SK-N-SH (cell line): Measurements from ENCODE around the gene ERMN. TPM values are rescaled to one million over a fixed set of nuclear protein-coding genes. Genes with fewer than 3 reads are reported as not detected.

Experiments
- CTCF ChIA-PET: fragments of 300-600, 350-600 bp; formaldehyde crosslinking; extraction: SDS; loops from one replicate; lab custom pipeline; 2021; lab: Yijun Ruan, JAX
- POLR2A ChIA-PET: fragments of 350-600 bp; sonication (Branson Sonifier 250); formaldehyde crosslinking; extraction: SDS; loops from one replicate; lab custom pipeline; 2020; ENCODE audit warnings: antibody characterized with exemption, inconsistent platforms; lab: Yijun Ruan, JAX
- DNase-seq: peaks from one replicate; pipeline ENCODE4 v3.0.0; 2012
- H2AFZ ChIP-seq: fragments of 200-600 bp; sonication (generic); 2 replicates; pipeline ENCODE4 v1.8.1; 2016; ENCODE audit warnings: antibody characterized with exemption, mild to moderate bottlenecking, low read depth
- H3F3A ChIP-seq: fragments of 200-600 bp; sonication (generic); replicated peaks from 2 replicates; pipeline ENCODE3; 2016; ENCODE audit warnings: antibody characterized with exemption, mild to moderate bottlenecking; ENCODE audit not compliant: insufficient read depth
- H3K27ac ChIP-seq, 2 experiments: fragments of 200-500 bp in 1 of 2; fragments of 200-600 bp in 1 of 2; sonication (Bioruptor generic) in 1 of 2; sonication (generic), shearing (Covaris generic) in 1 of 2; 2 replicates each; pipeline versions ENCODE4 v1.5.1 to v1.6.1; 2014 to 2016; ENCODE audit warnings: low read depth in 2 of 2, inconsistent platforms in 1 of 2, low read length in 1 of 2, mild to moderate bottlenecking in 1 of 2, mixed read lengths in 1 of 2
- H3K27me3 ChIP-seq: fragments of 200-600 bp; sonication (generic), shearing (Covaris generic); 2 replicates; pipeline ENCODE4 v1.6.1; 2016; ENCODE audit warnings: mixed run types; ENCODE audit not compliant: insufficient read depth
- H3K36me3 ChIP-seq, 2 experiments: fragments of 200-500 bp in 1 of 2; fragments of 200-600 bp in 1 of 2; sonication (Bioruptor generic) in 1 of 2; sonication (generic) in 1 of 2; replicated peaks in 1 of 2; 2 replicates each; pipeline versions ENCODE3 to v1.5.1; 2014 to 2016; ENCODE audit warnings: low read length in 1 of 2, mild to moderate bottlenecking in 1 of 2; ENCODE audit not compliant: insufficient read depth in 2 of 2, control insufficient read depth in 1 of 2
- H3K4me1 ChIP-seq, 2 experiments: fragments of 200-500 bp in 1 of 2; fragments of 200-600 bp in 1 of 2; sonication (Bioruptor generic) in 1 of 2; sonication (generic), shearing (Covaris generic) in 1 of 2; 2 replicates each; pipeline versions ENCODE4 v1.5.1 to v1.6.1; 2014 to 2016; ENCODE audit warnings: low read depth in 1 of 2, low read length in 1 of 2, mixed run types in 1 of 2; ENCODE audit not compliant: insufficient read depth in 2 of 2, control insufficient read depth in 1 of 2
- H3K4me2 ChIP-seq: fragments of 200-600 bp; sonication (generic), shearing (Covaris generic); 2 replicates; pipeline ENCODE4 v1.6.1; 2017; ENCODE audit warnings: mixed run types
- H3K4me3 ChIP-seq, 2 experiments: fragments of 200-500 bp in 1 of 2; fragments of 200-600 bp in 1 of 2; sonication (Bioruptor generic) in 1 of 2; sonication (generic), shearing (Covaris generic) in 1 of 2; 2 replicates each; pipeline versions ENCODE4 v1.5.1 to v1.8.1; 2014 to 2016; ENCODE audit warnings: low read depth in 2 of 2, inconsistent platforms in 1 of 2, low read length in 1 of 2, mild to moderate bottlenecking in 1 of 2, mixed read lengths in 1 of 2, moderate library complexity in 1 of 2
- H3K79me2 ChIP-seq: fragments of 200-600 bp; sonication (generic); 2 replicates; pipeline ENCODE4 v1.8.1; 2017; ENCODE audit warnings: mild to moderate bottlenecking; ENCODE audit not compliant: insufficient read depth
- H3K9ac ChIP-seq: fragments of 200-600 bp; sonication (generic); 2 replicates; pipeline ENCODE4 v1.6.1; 2017; ENCODE audit warnings: mixed run types
- H3K9me2 ChIP-seq: fragments of 200-600 bp; sonication (generic); 2 replicates; pipeline ENCODE4 v1.6.1; 2017; ENCODE audit warnings: mixed run types
- H3K9me3 ChIP-seq: fragments of 200-600 bp; sonication (generic); 2 replicates; pipeline ENCODE4 v1.6.1; 2017; ENCODE audit warnings: mixed run types, mild to moderate bottlenecking, moderate library complexity
- H4K20me1 ChIP-seq: fragments of 200-600 bp; sonication (generic); 2 replicates; pipeline ENCODE4 v1.6.1; 2017; ENCODE audit warnings: mild to moderate bottlenecking, mixed run types; ENCODE audit not compliant: insufficient read depth
- CHD2 ChIP-seq: fragments of 150-350 bp; IDR thresholded peaks from 2 replicates; pipeline ENCODE4 v1.6.1; 2018; ENCODE audit warnings: low read length; ENCODE audit not compliant: partially characterized antibody
- EP300 ChIP-seq, 2 experiments: IDR thresholded peaks; 2 replicates each; pipeline versions ENCODE4 v1.4.0 to v1.6.1; 2012; ENCODE audit warnings: borderline replicate concordance in 1 of 2, low read depth in 1 of 2, low read length in 1 of 2
- EZH2phosphoT487 ChIP-seq: fragments of 200-600 bp; sonication (generic); IDR thresholded peaks from 2 replicates; pipeline ENCODE4 v1.6.1; 2017; ENCODE audit warnings: low read depth, mixed run types, mild to moderate bottlenecking, antibody characterized with exemption, moderate library complexity, borderline replicate concordance
- FOSL2 ChIP-seq: IDR thresholded peaks from 2 replicates; pipeline ENCODE4 v1.4.0; 2012; ENCODE audit warnings: low read depth, mild to moderate bottlenecking, moderate library complexity, borderline replicate concordance
- FOXJ3 ChIP-seq: sonication (generic); formaldehyde crosslinking; IDR thresholded peaks from 2 replicates; pipeline ENCODE4 v1.5.1; 2020; ENCODE audit warnings: mild to moderate bottlenecking, missing genetic modification reagents
- JUND ChIP-seq: IDR thresholded peaks from 2 replicates; pipeline ENCODE4 v1.4.0; 2012
- MEF2A ChIP-seq: IDR thresholded peaks from 2 replicates; pipeline ENCODE4 v1.4.0; 2012; ENCODE audit warnings: low read depth, borderline replicate concordance
- MXI1 ChIP-seq: IDR thresholded peaks from 2 replicates; pipeline ENCODE4 v1.6.1; 2012; ENCODE audit warnings: mild to moderate bottlenecking, low read depth, low read length, improper control_type of control experiment
- NFIC ChIP-seq: IDR thresholded peaks from 2 replicates; pipeline ENCODE4 v1.4.0; 2012; ENCODE audit warnings: borderline replicate concordance
- NRF1 ChIP-seq: IDR thresholded peaks from 2 replicates; pipeline ENCODE4 v1.6.1; 2012; ENCODE audit warnings: low read depth, mild to moderate bottlenecking, low read length
- POLR2AphosphoS5 ChIP-seq: IDR thresholded peaks from 2 replicates; pipeline ENCODE4 v1.6.1; 2012; ENCODE audit warnings: low read depth, low read length
- RAD21 ChIP-seq: IDR thresholded peaks from 2 replicates; pipeline ENCODE4 v1.6.1; 2012; ENCODE audit warnings: mild to moderate bottlenecking, low read length
- RCOR1 ChIP-seq: fragments of 150-350 bp; IDR thresholded peaks from 2 replicates; pipeline ENCODE4 v1.6.1; 2017; ENCODE audit warnings: antibody characterized with exemption, low read length
- RXRA ChIP-seq: IDR thresholded peaks from 2 replicates; pipeline ENCODE4 v1.4.0; 2012; ENCODE audit warnings: low read depth, mild to moderate bottlenecking, borderline replicate concordance
- SMC3 ChIP-seq: IDR thresholded peaks from 2 replicates; pipeline ENCODE4 v1.6.1; 2012; ENCODE audit warnings: low read depth, low read length, improper control_type of control experiment
- TAF1 ChIP-seq: IDR thresholded peaks from 2 replicates; pipeline ENCODE4 v1.6.1; 2012; ENCODE audit warnings: low read depth, mild to moderate bottlenecking, low read length, moderate library complexity, borderline replicate concordance
- TCF12 ChIP-seq: IDR thresholded peaks from 2 replicates; pipeline ENCODE4 v1.4.0; 2012
- TEAD4 ChIP-seq: IDR thresholded peaks from 2 replicates; pipeline ENCODE4 v1.4.0; 2012; ENCODE audit warnings: mild to moderate bottlenecking, borderline replicate concordance; ENCODE audit not compliant: insufficient read depth
- YY1 ChIP-seq: IDR thresholded peaks from 2 replicates; pipeline ENCODE4 v1.4.0; 2012; ENCODE audit warnings: low read depth, mild to moderate bottlenecking
- WGBS: methylation state at CpG from one replicate; pipeline ENCODE4 v1.1.6; 2017; ENCODE audit warnings: low lambda C conversion rate; 5-methylcytosine and 5-hydroxymethylcytosine counted together
- polyA plus RNA-seq, 3 experiments: library from polyadenylated mRNA; depleted of rRNA; stranded (reverse); fragments of >200 nt; gene quantifications; 2 replicates each; pipeline ENCODE4 v1.2.3, GENCODE V29; 2012
- TF ChIP-seq, protein P1 (sequence below): IDR thresholded peaks from 2 replicates; pipeline ENCODE4 v1.6.1; 2012; ENCODE audit warnings: mild to moderate bottlenecking, low read depth, low read length, moderate library complexity
- TF ChIP-seq, protein P2 (sequence below): fragments of 150-350 bp; IDR thresholded peaks from 2 replicates; pipeline ENCODE4 v1.6.1; 2016; ENCODE audit warnings: mild to moderate bottlenecking, low read depth, low read length
- TF ChIP-seq, protein P3 (sequence below): IDR thresholded peaks from 2 replicates; pipeline ENCODE4; 2012

Gene ERMN
- polyA plus RNA-seq, 1 of the 3 experiments (the other 2 are of a cell fraction), result not detected

DNA sequence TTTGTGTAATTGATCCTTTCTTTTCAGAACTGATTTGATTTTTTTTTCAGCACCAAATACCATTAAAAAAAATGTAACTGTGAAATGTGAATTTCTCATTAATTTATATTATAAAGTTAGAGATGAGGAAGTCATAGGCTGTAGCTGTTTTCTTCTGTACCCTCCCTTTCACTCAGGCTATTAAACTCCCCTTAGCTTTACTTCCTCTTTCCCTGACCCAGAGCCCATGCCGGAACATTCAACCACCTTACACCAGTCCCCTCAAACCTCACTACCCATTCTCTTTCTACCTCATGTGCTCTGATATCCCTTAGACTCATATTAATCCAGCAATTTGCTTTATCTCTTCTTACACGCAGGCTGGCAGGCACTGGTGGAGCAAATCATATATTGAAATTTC lies 55.7 kb downstream of the ERMN start:
- H3K9ac ChIP-seq, result no peak overlapping the region
- WGBS, result 22% methylated on average over 2 of the region's 2 CpGs
- TF ChIP-seq MEF2A, result no peak
- no peak for TF ChIP-seq TCF12
- TF ChIP-seq JUND, result no peak
- no peak for TF ChIP-seq SMC3
- TF ChIP-seq, protein P1, sequence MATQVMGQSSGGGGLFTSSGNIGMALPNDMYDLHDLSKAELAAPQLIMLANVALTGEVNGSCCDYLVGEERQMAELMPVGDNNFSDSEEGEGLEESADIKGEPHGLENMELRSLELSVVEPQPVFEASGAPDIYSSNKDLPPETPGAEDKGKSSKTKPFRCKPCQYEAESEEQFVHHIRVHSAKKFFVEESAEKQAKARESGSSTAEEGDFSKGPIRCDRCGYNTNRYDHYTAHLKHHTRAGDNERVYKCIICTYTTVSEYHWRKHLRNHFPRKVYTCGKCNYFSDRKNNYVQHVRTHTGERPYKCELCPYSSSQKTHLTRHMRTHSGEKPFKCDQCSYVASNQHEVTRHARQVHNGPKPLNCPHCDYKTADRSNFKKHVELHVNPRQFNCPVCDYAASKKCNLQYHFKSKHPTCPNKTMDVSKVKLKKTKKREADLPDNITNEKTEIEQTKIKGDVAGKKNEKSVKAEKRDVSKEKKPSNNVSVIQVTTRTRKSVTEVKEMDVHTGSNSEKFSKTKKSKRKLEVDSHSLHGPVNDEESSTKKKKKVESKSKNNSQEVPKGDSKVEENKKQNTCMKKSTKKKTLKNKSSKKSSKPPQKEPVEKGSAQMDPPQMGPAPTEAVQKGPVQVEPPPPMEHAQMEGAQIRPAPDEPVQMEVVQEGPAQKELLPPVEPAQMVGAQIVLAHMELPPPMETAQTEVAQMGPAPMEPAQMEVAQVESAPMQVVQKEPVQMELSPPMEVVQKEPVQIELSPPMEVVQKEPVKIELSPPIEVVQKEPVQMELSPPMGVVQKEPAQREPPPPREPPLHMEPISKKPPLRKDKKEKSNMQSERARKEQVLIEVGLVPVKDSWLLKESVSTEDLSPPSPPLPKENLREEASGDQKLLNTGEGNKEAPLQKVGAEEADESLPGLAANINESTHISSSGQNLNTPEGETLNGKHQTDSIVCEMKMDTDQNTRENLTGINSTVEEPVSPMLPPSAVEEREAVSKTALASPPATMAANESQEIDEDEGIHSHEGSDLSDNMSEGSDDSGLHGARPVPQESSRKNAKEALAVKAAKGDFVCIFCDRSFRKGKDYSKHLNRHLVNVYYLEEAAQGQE, result no peak
- no peak for TF ChIP-seq RAD21
- TF ChIP-seq FOXJ3 (CRISPR knock-in tag), result no peak
- TF ChIP-seq CHD2, result no peak
- no peak for TF ChIP-seq NRF1
- TF ChIP-seq, protein P2, sequence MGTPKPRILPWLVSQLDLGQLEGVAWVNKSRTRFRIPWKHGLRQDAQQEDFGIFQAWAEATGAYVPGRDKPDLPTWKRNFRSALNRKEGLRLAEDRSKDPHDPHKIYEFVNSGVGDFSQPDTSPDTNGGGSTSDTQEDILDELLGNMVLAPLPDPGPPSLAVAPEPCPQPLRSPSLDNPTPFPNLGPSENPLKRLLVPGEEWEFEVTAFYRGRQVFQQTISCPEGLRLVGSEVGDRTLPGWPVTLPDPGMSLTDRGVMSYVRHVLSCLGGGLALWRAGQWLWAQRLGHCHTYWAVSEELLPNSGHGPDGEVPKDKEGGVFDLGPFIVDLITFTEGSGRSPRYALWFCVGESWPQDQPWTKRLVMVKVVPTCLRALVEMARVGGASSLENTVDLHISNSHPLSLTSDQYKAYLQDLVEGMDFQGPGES, result no peak
- no peak for TF ChIP-seq FOSL2
- no peak for TF ChIP-seq MXI1
- no peak for TF ChIP-seq NFIC
- no peak for TF ChIP-seq TAF1
- TF ChIP-seq RCOR1, result no peak
- H3K9me3 ChIP-seq, result no peaks in the 10 kb centered on the region
- H3K36me3 ChIP-seq, result no peaks in the 10 kb centered on the region
- CTCF ChIA-PET, result interaction anchor here (0.8 kb wide), 1 partner anchor 69 kb away, joined by 3 read pairs; no protein-coding TSS in a partner anchor
- POLR2A ChIA-PET, result no interaction called here
- H3K4me1 ChIP-seq, result no peaks in the 10 kb centered on the region
- no peak overlapping the region for H2AFZ ChIP-seq
- no peaks in the 10 kb centered on the region for H4K20me1 ChIP-seq
- no peaks in the 10 kb centered on the region for H3K9me2 ChIP-seq
- no peak overlapping the region for H3K4me2 ChIP-seq
- no peak overlapping the region for H3K4me3 ChIP-seq
- DNase-seq, result no peak
- H3K79me2 ChIP-seq, result no peaks in the 10 kb centered on the region
- no peak overlapping the region for H3K27ac ChIP-seq
- no peaks in the 10 kb centered on the region for H3K27me3 ChIP-seq
- no peaks in the 10 kb centered on the region for H3F3A ChIP-seq

DNA sequence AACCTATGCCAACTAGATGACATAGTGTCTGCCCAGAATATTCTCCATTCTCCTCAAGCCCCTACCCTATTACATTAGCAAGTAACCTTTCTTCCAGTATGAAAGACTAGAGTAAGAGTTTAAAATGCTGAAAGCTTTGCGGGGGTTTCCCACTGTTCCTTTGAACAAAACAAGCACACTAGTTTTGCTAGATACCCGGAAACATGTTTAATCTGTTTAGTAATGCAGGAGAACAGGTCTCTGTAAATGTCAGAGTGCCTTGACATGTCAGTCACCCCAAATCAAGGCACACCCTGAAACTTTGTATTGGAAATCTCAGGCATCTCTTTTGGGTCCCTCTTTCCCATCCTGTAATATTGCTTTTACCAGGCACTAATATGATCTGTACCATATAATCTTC lies 56.6 kb downstream of the ERMN start:
- Histone ChIP-seq H4K20me1 (no peaks in the 10 kb centered on the region), H3F3A (no peaks in the 10 kb centered on the region), H3K9me3 (no peaks in the 10 kb centered on the region), H3K36me3 (no peaks in the 10 kb centered on the region), H2AFZ (no peak overlapping the region), H3K79me2 (no peaks in the 10 kb centered on the region), H3K9ac (no peak overlapping the region), H3K27me3 (no peaks in the 10 kb centered on the region), H3K4me2 (no peak overlapping the region), H3K27ac (no peak overlapping the region), H3K4me1 (peaks cover 0 to 3% of the 10 kb centered on the region in 2 experiments; a peak in 1 of 4 replicates), H3K4me3 (no peak overlapping the region), H3K9me2 (no peaks in the 10 kb centered on the region)
- ChIA-PET POLR2A (no interaction called here), CTCF (no interaction called here)
- 48% methylated on average over 2 of the region's 2 CpGs for WGBS
- DNase-seq, result no peak
- TF ChIP-seq NRF1 (no peak), POLR2AphosphoS5 (no peak), TEAD4 (no peak), TCF12 (no peak), CHD2 (no peak), FOXJ3 (CRISPR knock-in tag) (no peak), EZH2phosphoT487 (no peak), NFIC (no peak), EP300 (IDR thresholded peaks at IDR 0.05; ENCODE audit: borderline replicate concordance in 1 of 2, low read depth in 1 of 2, low read length in 1 of 2) (no peak), RAD21 (no peak), YY1 (no peak), RXRA (no peak), JUND (no peak), RCOR1 (no peak)
- TF ChIP-seq, protein P3, sequence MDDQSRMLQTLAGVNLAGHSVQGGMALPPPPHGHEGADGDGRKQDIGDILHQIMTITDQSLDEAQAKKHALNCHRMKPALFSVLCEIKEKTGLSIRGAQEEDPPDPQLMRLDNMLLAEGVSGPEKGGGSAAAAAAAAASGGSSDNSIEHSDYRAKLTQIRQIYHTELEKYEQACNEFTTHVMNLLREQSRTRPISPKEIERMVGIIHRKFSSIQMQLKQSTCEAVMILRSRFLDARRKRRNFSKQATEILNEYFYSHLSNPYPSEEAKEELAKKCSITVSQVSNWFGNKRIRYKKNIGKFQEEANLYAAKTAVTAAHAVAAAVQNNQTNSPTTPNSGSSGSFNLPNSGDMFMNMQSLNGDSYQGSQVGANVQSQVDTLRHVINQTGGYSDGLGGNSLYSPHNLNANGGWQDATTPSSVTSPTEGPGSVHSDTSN, result no peak
- TF ChIP-seq, protein P2, result no peak
